ENCODE measurements around the gene GRK2. TPM values are rescaled to one million over a fixed set of nuclear protein-coding genes. Genes with fewer than 3 reads are reported as not detected.
A peak's percentile ranks its signal among the peaks of the same experiment; 100 is the strongest.

The GRK2 gene
- total and polyA plus RNA-seq, 9 of the 15 experiments (the other 6 are each of a cell fraction or from before 2014, with no cell fraction given): 0.24 to 95.8 (median 56.5) TPM

GRCh38 chr11:67285541-67286498 lies 19.5 kb downstream of the GRK2 start:
- ATAC-seq (no peak), DNase-seq (ENCODE audit: extremely low read depth in 1 of 4, low spot score in 3 of 4) (no peak), FAIRE-seq (no peak)
- Histone ChIP-seq H3K36me3 (ENCODE audit: control insufficient read depth, insufficient read depth, low read length) (peaks cover 77% of the 10 kb centered on the region; the same call in 2 of the 3 replicates), H2AFZ (ENCODE audit: low read depth, low read length) (no peak overlapping the region), H3K4me2 (ENCODE audit: insufficient read depth, low read length) (no peak overlapping the region), H3K27ac (ENCODE audit: extremely low read depth, low read depth, low read length) (no peak overlapping the region), H3K4me1 (replicated peaks in 1 of 2; ENCODE audit: control insufficient read depth in 2 of 2, insufficient read depth in 2 of 2, low read length in 2 of 2) (peaks cover 15 to 62% of the 10 kb centered on the region in 2 experiments), H3K9ac (ENCODE audit: insufficient read depth in 1 of 2, low read depth in 2 of 2, low read length in 2 of 2) (no peak overlapping the region), H3K27me3 (ENCODE audit: control insufficient read depth in 2 of 2, insufficient read depth in 2 of 2, low read length in 2 of 2) (no peaks in the 10 kb centered on the region), H3K4me3 (no peak overlapping the region), H3K79me2 (ENCODE audit: control insufficient read depth, insufficient read depth, low read length) (peaks cover 15% of the 10 kb centered on the region), H3K9me3 (replicated peaks; ENCODE audit: control insufficient read depth, insufficient read depth, low read depth, low read length) (no peaks in the 10 kb centered on the region), H4K20me1 (replicated peaks; ENCODE audit: control insufficient read depth, insufficient read depth, low read length) (no peaks in the 10 kb centered on the region), H3K9me1 (ENCODE audit: control insufficient read depth, insufficient read depth, low read length) (no peaks in the 10 kb centered on the region)
- intact Hi-C loops (cut with micrococcal nuclease) (no loop called here), in situ Hi-C loops (cut with MboI) (no loop called here)
- BruUV-seq (replicated peaks): TSS peak; percentile 48
- CTCF ChIA-PET (ENCODE audit: low intra/inter-chr PET ratio): no interaction called here
- POLR2A ChIA-PET: interaction anchor here (0.5 to 3.4 kb wide), 6 partner anchors 8 to 179 kb away, joined by 3 to 29 read pairs (median 4); no protein-coding TSS in a partner anchor
- 93% methylated on average over 32 of the region's 39 CpGs for WGBS (ENCODE audit: insufficient coverage, low coverage, missing lambda C conversion rate)
- TF ChIP-seq RBFOX2 (IDR thresholded peaks at IDR 0.05; ENCODE audit: low read depth, low read length) (0 out of 2 replicates have a peak, but pooled peaks have one; percentile 20), ELF4 (CRISPR knock-in tag; IDR thresholded peaks at IDR 0.05) (no peak), RBM22 (IDR thresholded peaks at IDR 0.05; ENCODE audit: low read depth, low read length, poor library complexity, severe bottlenecking) (peak; percentile 75), PKNOX1 (IDR thresholded peaks at IDR 0.05) (no peak), TCF7 (IDR thresholded peaks at IDR 0.05; ENCODE audit: borderline replicate concordance) (no peak), E2F3 (CRISPR knock-in tag; IDR thresholded peaks at IDR 0.05) (no peak), CREB1 (IDR thresholded peaks at IDR 0.05) (no peak), CREB1 (CRISPR knock-in tag; IDR thresholded peaks at IDR 0.05) (no peak), ZNF263 (CRISPR knock-in tag; IDR thresholded peaks at IDR 0.05; ENCODE audit: borderline replicate concordance) (no peak), EWSR1 (IDR thresholded peaks at IDR 0.05; ENCODE audit: borderline replicate concordance, low read depth, partially characterized antibody) (no peak), NEUROD1 (IDR thresholded peaks at IDR 0.05; ENCODE audit: borderline replicate concordance, low read depth, low read length, partially characterized antibody) (no peak), HMBOX1 (IDR thresholded peaks at IDR 0.05) (no peak)
- TF ChIP-seq, protein P1, sequence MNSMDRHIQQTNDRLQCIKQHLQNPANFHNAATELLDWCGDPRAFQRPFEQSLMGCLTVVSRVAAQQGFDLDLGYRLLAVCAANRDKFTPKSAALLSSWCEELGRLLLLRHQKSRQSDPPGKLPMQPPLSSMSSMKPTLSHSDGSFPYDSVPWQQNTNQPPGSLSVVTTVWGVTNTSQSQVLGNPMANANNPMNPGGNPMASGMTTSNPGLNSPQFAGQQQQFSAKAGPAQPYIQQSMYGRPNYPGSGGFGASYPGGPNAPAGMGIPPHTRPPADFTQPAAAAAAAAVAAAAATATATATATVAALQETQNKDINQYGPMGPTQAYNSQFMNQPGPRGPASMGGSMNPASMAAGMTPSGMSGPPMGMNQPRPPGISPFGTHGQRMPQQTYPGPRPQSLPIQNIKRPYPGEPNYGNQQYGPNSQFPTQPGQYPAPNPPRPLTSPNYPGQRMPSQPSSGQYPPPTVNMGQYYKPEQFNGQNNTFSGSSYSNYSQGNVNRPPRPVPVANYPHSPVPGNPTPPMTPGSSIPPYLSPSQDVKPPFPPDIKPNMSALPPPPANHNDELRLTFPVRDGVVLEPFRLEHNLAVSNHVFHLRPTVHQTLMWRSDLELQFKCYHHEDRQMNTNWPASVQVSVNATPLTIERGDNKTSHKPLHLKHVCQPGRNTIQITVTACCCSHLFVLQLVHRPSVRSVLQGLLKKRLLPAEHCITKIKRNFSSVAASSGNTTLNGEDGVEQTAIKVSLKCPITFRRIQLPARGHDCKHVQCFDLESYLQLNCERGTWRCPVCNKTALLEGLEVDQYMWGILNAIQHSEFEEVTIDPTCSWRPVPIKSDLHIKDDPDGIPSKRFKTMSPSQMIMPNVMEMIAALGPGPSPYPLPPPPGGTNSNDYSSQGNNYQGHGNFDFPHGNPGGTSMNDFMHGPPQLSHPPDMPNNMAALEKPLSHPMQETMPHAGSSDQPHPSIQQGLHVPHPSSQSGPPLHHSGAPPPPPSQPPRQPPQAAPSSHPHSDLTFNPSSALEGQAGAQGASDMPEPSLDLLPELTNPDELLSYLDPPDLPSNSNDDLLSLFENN (IDR thresholded peaks at IDR 0.05; ENCODE audit: low read depth in 2 of 2, low read length in 2 of 2): no peak

Data from K562 (cell line).